ENCODE data around the gene IFIT1.
A peak's percentile ranks its signal among the peaks of the same experiment; 100 is the strongest.
"Not testable (repeated sequence)": the region's sequence is repeated elsewhere in the genome, so short reads cannot be mapped to it uniquely, and the experiment has no call there.

IFIT1 gene

GRCh38 chr10:89406178-89406577, 13.8 kb downstream of the IFIT1 start:
- H3K4me3 Mint-ChIP-seq; H3K9me3 Mint-ChIP-seq (ENCODE audit: low read depth); H3K27ac Mint-ChIP-seq; H3K27me3 Mint-ChIP-seq; H3K4me1 Mint-ChIP-seq (ENCODE audit: low read depth): not testable (repeated sequence)
- peaks cover 29% of the 10 kb centered on the region for H3K36me3 Mint-ChIP-seq

- H3K27me3 Mint-ChIP-seq; H3K4me1 Mint-ChIP-seq (ENCODE audit: low read depth): not testable (repeated sequence)
- peaks cover 29% of the 10 kb centered on the region for H3K36me3 Mint-ChIP-seq
Measured at GRCh38 chr10:89407792-89408191, 15.4 kb downstream of the IFIT1 start.

GRCh38 chr10:89409282-89409681, 16.9 kb downstream of the IFIT1 start:
- not testable (repeated sequence) for H3K4me3 Mint-ChIP-seq; H3K27me3 Mint-ChIP-seq; H3K27ac Mint-ChIP-seq; H3K9me3 Mint-ChIP-seq (ENCODE audit: low read depth)
- Mint-ChIP-seq H3K4me1 (ENCODE audit: low read depth) (peaks cover 20% of the 10 kb centered on the region), H3K36me3 (peaks cover 19% of the 10 kb centered on the region)

More at GRCh38 chr10:89407792-89408191, 15.4 kb downstream of the IFIT1 start:
- not testable (repeated sequence) for H3K27ac Mint-ChIP-seq; H3K4me3 Mint-ChIP-seq; H3K9me3 Mint-ChIP-seq (ENCODE audit: low read depth)

- H3K4me1 Mint-ChIP-seq (ENCODE audit: low read depth), result peaks cover 25% of the 10 kb centered on the region
- H3K9me3 Mint-ChIP-seq (ENCODE audit: low read depth); H3K27ac Mint-ChIP-seq; H3K27me3 Mint-ChIP-seq; H3K4me3 Mint-ChIP-seq: not testable (repeated sequence)
- H3K36me3 Mint-ChIP-seq, result peaks cover 14% of the 10 kb centered on the region
Measured at GRCh38 chr10:89410551-89410950, 18.1 kb downstream of the IFIT1 start.

- H3K27me3 Mint-ChIP-seq; H3K9me3 Mint-ChIP-seq (ENCODE audit: low read depth); H3K27ac Mint-ChIP-seq; H3K4me3 Mint-ChIP-seq: not testable (repeated sequence)
- Mint-ChIP-seq H3K36me3 (peaks cover 10% of the 10 kb centered on the region), H3K4me1 (ENCODE audit: low read depth) (peaks cover 31% of the 10 kb centered on the region)
Measured at GRCh38 chr10:89411135-89411534, 18.7 kb downstream of the IFIT1 start.

- Mint-ChIP-seq H3K4me1 (ENCODE audit: low read depth) (peaks cover 39% of the 10 kb centered on the region), H3K27ac (peak overlapping the region; percentile 88), H3K4me3 (peak overlapping the region; percentile 78)
- not testable (repeated sequence) for H3K9me3 Mint-ChIP-seq (ENCODE audit: low read depth); H3K36me3 Mint-ChIP-seq; H3K27me3 Mint-ChIP-seq
Measured at GRCh38 chr10:89412276-89412675, 19.9 kb downstream of the IFIT1 start.

GRCh38 chr10:89413398-89413912, 21.0 kb downstream of the IFIT1 start:
- peaks cover 8% of the 10 kb centered on the region for H3K36me3 Mint-ChIP-seq

GRCh38 chr10:89414146-89414878, 21.9 kb downstream of the IFIT1 start, which contains the start of gene IFIT5:
TSS of gene IFIT5 (plus strand) at chr10:89414568. CDS start at chr10:89414799, 231 bp downstream.
- Mint-ChIP-seq H3K27me3 (no peaks in the 10 kb centered on the region), H3K27ac (peak within 1 kb of the TSS; percentile 95), H3K9me3 (ENCODE audit: low read depth) (no peaks in the 10 kb centered on the region), H3K4me1 (ENCODE audit: low read depth) (peaks cover 56% of the 10 kb centered on the region), H3K4me3 (peak within 1 kb of the TSS; percentile 92), H3K36me3 (peaks cover 8% of the 10 kb centered on the region)

More at GRCh38 chr10:89413398-89413912, 21.0 kb downstream of the IFIT1 start:
- H3K4me3 Mint-ChIP-seq, result peak overlapping the region; percentile 92
- H3K27ac Mint-ChIP-seq, result peak overlapping the region; percentile 95
- H3K4me1 Mint-ChIP-seq (ENCODE audit: low read depth), result peaks cover 50% of the 10 kb centered on the region
- no peaks in the 10 kb centered on the region for H3K9me3 Mint-ChIP-seq (ENCODE audit: low read depth)
- no peaks in the 10 kb centered on the region for H3K27me3 Mint-ChIP-seq

- Mint-ChIP-seq H3K36me3 (peaks cover 8% of the 10 kb centered on the region), H3K4me3 (peak overlapping the region; percentile 92), H3K9me3 (ENCODE audit: low read depth) (no peaks in the 10 kb centered on the region), H3K27me3 (no peaks in the 10 kb centered on the region), H3K27ac (peak overlapping the region; percentile 95), H3K4me1 (ENCODE audit: low read depth) (peaks cover 61% of the 10 kb centered on the region)
Measured at GRCh38 chr10:89414879-89415821, 22.7 kb downstream of the IFIT1 start.

- H3K4me3 Mint-ChIP-seq, result peak overlapping the region; percentile 92
- H3K27ac Mint-ChIP-seq, result peak overlapping the region; percentile 95
- H3K27me3 Mint-ChIP-seq, result no peaks in the 10 kb centered on the region
Measured at GRCh38 chr10:89416465-89416864, 24.0 kb downstream of the IFIT1 start.

GRCh38 chr10:89419548-89419947, 27.1 kb downstream of the IFIT1 start:
- H3K36me3 Mint-ChIP-seq, result peaks cover 4% of the 10 kb centered on the region
- peak overlapping the region; percentile 63 for H3K4me3 Mint-ChIP-seq
- H3K4me1 Mint-ChIP-seq (ENCODE audit: low read depth), result peaks cover 58% of the 10 kb centered on the region
- peak overlapping the region; percentile 54 for H3K27ac Mint-ChIP-seq
- H3K9me3 Mint-ChIP-seq (ENCODE audit: low read depth), result no peaks in the 10 kb centered on the region
- H3K27me3 Mint-ChIP-seq, result no peaks in the 10 kb centered on the region

More at GRCh38 chr10:89416465-89416864, 24.0 kb downstream of the IFIT1 start:
- Mint-ChIP-seq H3K9me3 (ENCODE audit: low read depth) (no peaks in the 10 kb centered on the region), H3K36me3 (peaks cover 8% of the 10 kb centered on the region), H3K4me1 (ENCODE audit: low read depth) (peaks cover 68% of the 10 kb centered on the region)

- Mint-ChIP-seq H3K27ac (peak overlapping the region; percentile 18), H3K4me3 (no peak overlapping the region), H3K36me3 (peaks cover 4% of the 10 kb centered on the region), H3K9me3 (ENCODE audit: low read depth) (no peaks in the 10 kb centered on the region), H3K4me1 (ENCODE audit: low read depth) (peaks cover 49% of the 10 kb centered on the region), H3K27me3 (no peaks in the 10 kb centered on the region)
Measured at GRCh38 chr10:89421018-89421476, 28.6 kb downstream of the IFIT1 start.

GRCh38 chr10:89425000-89425399, 32.6 kb downstream of the IFIT1 start:
- Mint-ChIP-seq H3K27me3 (peaks cover 3% of the 10 kb centered on the region), H3K36me3 (no peaks in the 10 kb centered on the region), H3K9me3 (ENCODE audit: low read depth) (no peaks in the 10 kb centered on the region), H3K27ac (no peak overlapping the region), H3K4me3 (no peak overlapping the region), H3K4me1 (ENCODE audit: low read depth) (peaks cover 19% of the 10 kb centered on the region)

- H3K27ac Mint-ChIP-seq, result no peak overlapping the region
Measured at GRCh38 chr10:89426230-89426868, 33.9 kb downstream of the IFIT1 start.

More at GRCh38 chr10:89426230-89426868, 33.9 kb downstream of the IFIT1 start:
- Mint-ChIP-seq H3K4me1 (ENCODE audit: low read depth) (peaks cover 9% of the 10 kb centered on the region), H3K36me3 (no peaks in the 10 kb centered on the region), H3K4me3 (no peak overlapping the region), H3K27me3 (peaks cover 4% of the 10 kb centered on the region), H3K9me3 (ENCODE audit: low read depth) (no peaks in the 10 kb centered on the region)

Data from activated naive CD8-positive, alpha-beta T cell (primary cell).